Right lobe of liver (tissue), 4 donors: ENCODE results near the gene FOXP2.

Source experiments
- POLR2A ChIP-seq: fragments of 450-650 bp; IDR thresholded peaks from one replicate; pipeline ENCODE4 v1.6.1; 2017; ENCODE audit warnings: antibody characterized with exemption, mild to moderate bottlenecking
- TF ChIP-seq, protein P1 (sequence below), 4 donors: fragments of 200-600 bp in 3 of 4; fragments of 450-650 bp in 1 of 4; IDR thresholded peaks; one replicate each; pipeline versions ENCODE4 v1.5.1 to v1.8.0; 2016 to 2022; ENCODE audit warnings: antibody characterized with exemption in 4 of 4, mild to moderate bottlenecking in 2 of 4
- donor health status: DM: no; HTN: no; CAD: no.
- donor health status: DM: no; HTN: no; CAD: no.
- donor health status: DM: no; HTN: yes; CAD: no.

DNA sequence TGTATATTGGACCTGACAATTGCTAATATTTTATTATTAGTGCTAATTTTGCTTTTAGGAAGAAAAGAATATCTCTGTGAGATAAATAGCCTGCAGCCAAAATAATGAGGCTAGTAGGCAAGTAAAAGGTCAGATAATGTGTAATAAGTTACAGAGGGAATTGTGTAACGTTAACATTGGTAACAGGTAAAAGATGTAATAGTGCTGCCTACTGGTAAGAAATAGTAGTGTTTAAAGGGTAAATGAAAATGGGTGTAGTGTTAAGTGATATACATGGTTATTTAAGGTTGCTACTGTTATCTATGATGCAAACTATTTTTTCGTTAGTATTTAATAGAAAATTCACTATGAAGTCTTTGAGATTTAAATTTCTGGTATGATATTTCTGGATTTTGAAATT lies 9.2 kb upstream of the FOXP2 start:
- no peak for TF ChIP-seq POLR2A
- TF ChIP-seq, protein P1, sequence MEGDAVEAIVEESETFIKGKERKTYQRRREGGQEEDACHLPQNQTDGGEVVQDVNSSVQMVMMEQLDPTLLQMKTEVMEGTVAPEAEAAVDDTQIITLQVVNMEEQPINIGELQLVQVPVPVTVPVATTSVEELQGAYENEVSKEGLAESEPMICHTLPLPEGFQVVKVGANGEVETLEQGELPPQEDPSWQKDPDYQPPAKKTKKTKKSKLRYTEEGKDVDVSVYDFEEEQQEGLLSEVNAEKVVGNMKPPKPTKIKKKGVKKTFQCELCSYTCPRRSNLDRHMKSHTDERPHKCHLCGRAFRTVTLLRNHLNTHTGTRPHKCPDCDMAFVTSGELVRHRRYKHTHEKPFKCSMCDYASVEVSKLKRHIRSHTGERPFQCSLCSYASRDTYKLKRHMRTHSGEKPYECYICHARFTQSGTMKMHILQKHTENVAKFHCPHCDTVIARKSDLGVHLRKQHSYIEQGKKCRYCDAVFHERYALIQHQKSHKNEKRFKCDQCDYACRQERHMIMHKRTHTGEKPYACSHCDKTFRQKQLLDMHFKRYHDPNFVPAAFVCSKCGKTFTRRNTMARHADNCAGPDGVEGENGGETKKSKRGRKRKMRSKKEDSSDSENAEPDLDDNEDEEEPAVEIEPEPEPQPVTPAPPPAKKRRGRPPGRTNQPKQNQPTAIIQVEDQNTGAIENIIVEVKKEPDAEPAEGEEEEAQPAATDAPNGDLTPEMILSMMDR (IDR thresholded peaks at IDR 0.05) = peak; percentile 50 to 79 (median 64)
